ENCODE data around the gene TANGO6. TPM values are rescaled to one million over a fixed set of nuclear protein-coding genes. Genes with fewer than 3 reads are reported as not detected.

Gene TANGO6
- total and polyA plus RNA-seq, 2 of the 8 experiments (the other 6 are each of a cell fraction or from before 2014, with no cell fraction given): 5.0 to 19.5 TPM

DNA sequence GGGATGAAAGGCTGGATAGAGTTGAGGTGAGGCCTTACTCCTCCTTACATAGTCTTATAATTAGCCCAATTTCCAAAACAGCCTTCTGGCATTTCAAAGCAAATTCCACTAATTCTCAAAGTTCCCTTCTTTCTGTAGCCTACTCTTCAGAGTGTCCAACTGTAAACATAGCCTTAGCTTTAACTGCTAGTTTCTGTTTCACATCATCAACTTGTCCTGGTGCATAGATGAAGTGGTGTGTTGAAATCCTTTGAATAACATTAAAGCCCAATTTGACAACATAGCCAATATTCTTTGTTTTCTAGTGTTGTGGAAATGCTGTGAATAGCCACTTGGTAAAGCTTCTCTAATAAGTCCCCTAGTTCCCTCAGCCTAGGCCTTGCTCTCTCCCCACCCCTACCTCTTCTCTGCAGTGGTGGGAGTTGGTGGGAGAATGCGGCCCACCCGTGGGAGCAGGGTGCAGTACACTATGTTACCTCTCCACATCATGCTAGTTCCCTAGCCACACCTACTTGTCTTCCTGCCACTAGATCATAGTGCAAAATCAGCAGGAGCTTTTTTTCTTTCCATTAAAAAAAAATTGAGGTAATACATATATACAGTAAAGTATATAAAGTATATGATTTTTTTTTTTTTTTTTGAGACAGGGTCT lies 135.1 kb downstream of the TANGO6 start:
- H2BK12ac ChIP-seq (ENCODE audit: low read depth, low read length): no peak overlapping the region
- no peaks in the 10 kb centered on the region for H3K79me1 ChIP-seq (ENCODE audit: low read depth, low read length)
- no peak overlapping the region for H3K27ac ChIP-seq (ENCODE audit: low read depth, low read length)
- H3K56ac ChIP-seq (replicated peaks; ENCODE audit: insufficient read length, low read depth, low read length): no peak overlapping the region
- peaks cover 2 to 8% (median 6%) of the 10 kb centered on the region in 4 experiments; a peak in 5 of 7 replicates for H3K4me1 ChIP-seq (replicated peaks in 1 of 4; ENCODE audit: control insufficient read depth in 3 of 4, insufficient read depth in 4 of 4, low read length in 3 of 4)
- CTCF ChIA-PET (ENCODE audit: partially characterized antibody): interaction anchor here (0.6 to 2.1 kb wide), 7 partner anchors 7 to 142 kb away, joined by 3 to 8 read pairs (median 4); no protein-coding TSS in a partner anchor
- H3K9me3 ChIP-seq (ENCODE audit: insufficient read depth in 2 of 2, low read depth in 1 of 2, low read length in 1 of 2): no peaks in the 10 kb centered on the region
- whole genome bisulfite sequencing, 2 experiments (ENCODE audit: extremely low coverage in 1 of 2, insufficient coverage in 1 of 2, insufficient read length in 1 of 2, insufficient replicate concordance in 2 of 2, low coverage in 1 of 2, low lambda C conversion rate in 2 of 2, missing lambda C conversion rate in 1 of 2): 100% methylated on average over 2 of the region's 2 CpGs; no CpG with 5 or more reads in 1 of the 2 experiments
- no peak overlapping the region for H4K5ac ChIP-seq (ENCODE audit: insufficient read length, low read depth, low read length)
- no peaks in the 10 kb centered on the region for H3K27me3 ChIP-seq (replicated peaks in 1 of 4; ENCODE audit: control insufficient read depth in 3 of 4, extremely low read depth in 1 of 4, insufficient read depth in 3 of 4, low read length in 3 of 4)
- H2BK20ac ChIP-seq (ENCODE audit: low read length): no peak overlapping the region; the same call in 1 of the 2 replicates
- no peaks in the 10 kb centered on the region; the same call in 1 of the 2 replicates for H3K23me2 ChIP-seq (ENCODE audit: low read depth, low read length)
- no peak overlapping the region for H2BK120ac ChIP-seq (replicated peaks; ENCODE audit: low read depth, low read length)
- H4K20me1 ChIP-seq (replicated peaks in 1 of 2; ENCODE audit: control insufficient read depth in 1 of 2, insufficient read depth in 2 of 2, low read length in 2 of 2): no peaks in the 10 kb centered on the region
- H3K14ac ChIP-seq (ENCODE audit: insufficient read length): no peak overlapping the region
- no peak overlapping the region for H3K18ac ChIP-seq (ENCODE audit: extremely low read depth, low read length)
- H3K23ac ChIP-seq (ENCODE audit: insufficient read length): no peak overlapping the region
- H3K4ac ChIP-seq (replicated peaks; ENCODE audit: insufficient read length, low read depth, low read length): no peak overlapping the region
- no peak overlapping the region for H3K4me3 ChIP-seq (ENCODE audit: extremely low read depth in 1 of 4, insufficient read depth in 2 of 4, low read depth in 3 of 4, low read length in 4 of 4)
- H4K8ac ChIP-seq (ENCODE audit: extremely low read depth, insufficient read depth, low read length): no peak overlapping the region
- H2BK15ac ChIP-seq (ENCODE audit: low read length): peak overlapping the region; percentile 13; the same call in 1 of the 2 replicates
- no peak overlapping the region for H2BK5ac ChIP-seq (ENCODE audit: low read depth, low read length)
- FAIRE-seq (no peak), DNase-seq (ENCODE audit: low read depth in 1 of 2, low spot score in 2 of 2) (no peak)
- no peak overlapping the region; a peak in 1 of 7 replicates for H3K9ac ChIP-seq (replicated peaks in 1 of 4; ENCODE audit: extremely low read depth in 1 of 4, low read depth in 3 of 4, low read length in 3 of 4)
- H3K36me3 ChIP-seq (ENCODE audit: control insufficient read depth in 2 of 4, insufficient read depth in 4 of 4, low read length in 3 of 4): no peaks in the 10 kb centered on the region; a peak in 1 of 8 replicates
- no peak overlapping the region for H2AK5ac ChIP-seq (ENCODE audit: low read depth, low read length)
- TF ChIP-seq GABPA (IDR thresholded peaks at IDR 0.05; ENCODE audit: borderline replicate concordance, insufficient read depth, low read length): no peak
- no peak overlapping the region for H2AFZ ChIP-seq (ENCODE audit: low read length)
- no peaks in the 10 kb centered on the region for H3K79me2 ChIP-seq (ENCODE audit: control insufficient read depth in 1 of 2, insufficient read depth in 2 of 2, low read length in 2 of 2)
- H4K91ac ChIP-seq (replicated peaks; ENCODE audit: insufficient read length, low read length): no peak overlapping the region
- no peak overlapping the region for H3K4me2 ChIP-seq (ENCODE audit: insufficient read depth in 1 of 2, low read depth in 2 of 2, low read length in 2 of 2)
- POLR2A ChIA-PET (ENCODE audit: partially characterized antibody): interaction anchor here (1.2 kb wide), 1 partner anchor 153 kb away, joined by 6 read pairs; the partner anchor contains the start of genes CHTF8 and UTP4
